MG63 (cell line): ENCODE results near the gene PDPN. TPM values are rescaled to one million over a fixed set of nuclear protein-coding genes. Genes with fewer than 3 reads are reported as not detected.
A peak's percentile ranks its signal among the peaks of the same experiment; 100 is the strongest.

Experiments used
- DNase-seq: peaks from one replicate; pipeline ENCODE4 v3.0.0-alpha.2; 2020
- H3K27me3 ChIP-seq: fragments of 250-450 bp; sonication (Bioruptor Pico); 2 replicates; pipeline ENCODE4 v1.5.1; 2020; ENCODE audit warnings: mild to moderate bottlenecking, moderate library complexity
- H3K36me3 ChIP-seq: fragments of 250-450 bp; sonication (Bioruptor Pico); 2 replicates; pipeline ENCODE4 v1.5.1; 2020; ENCODE audit warnings: mild to moderate bottlenecking, moderate library complexity
- H3K4me3 ChIP-seq: fragments of 250-450 bp; sonication (Bioruptor Pico); 2 replicates; pipeline ENCODE4 v1.5.1; 2020; ENCODE audit warnings: mild to moderate bottlenecking, moderate library complexity
- H3K9me3 ChIP-seq: fragments of 250-450 bp; sonication (Bioruptor Pico); 2 replicates; pipeline ENCODE4 v1.5.1; 2020; ENCODE audit warnings: mild to moderate bottlenecking, moderate library complexity
- total RNA-seq: library from RNA; depleted of rRNA; stranded (reverse); fragments of >200 nt; shearing (Covaris generic); gene quantifications from 2 replicates; pipeline ENCODE4 v1.2.3, GENCODE V29; 2014; ENCODE audit warnings: low replicate concordance

The PDPN gene
- total RNA-seq, 1 experiment from 2014 or later: 29.0 TPM

DNA sequence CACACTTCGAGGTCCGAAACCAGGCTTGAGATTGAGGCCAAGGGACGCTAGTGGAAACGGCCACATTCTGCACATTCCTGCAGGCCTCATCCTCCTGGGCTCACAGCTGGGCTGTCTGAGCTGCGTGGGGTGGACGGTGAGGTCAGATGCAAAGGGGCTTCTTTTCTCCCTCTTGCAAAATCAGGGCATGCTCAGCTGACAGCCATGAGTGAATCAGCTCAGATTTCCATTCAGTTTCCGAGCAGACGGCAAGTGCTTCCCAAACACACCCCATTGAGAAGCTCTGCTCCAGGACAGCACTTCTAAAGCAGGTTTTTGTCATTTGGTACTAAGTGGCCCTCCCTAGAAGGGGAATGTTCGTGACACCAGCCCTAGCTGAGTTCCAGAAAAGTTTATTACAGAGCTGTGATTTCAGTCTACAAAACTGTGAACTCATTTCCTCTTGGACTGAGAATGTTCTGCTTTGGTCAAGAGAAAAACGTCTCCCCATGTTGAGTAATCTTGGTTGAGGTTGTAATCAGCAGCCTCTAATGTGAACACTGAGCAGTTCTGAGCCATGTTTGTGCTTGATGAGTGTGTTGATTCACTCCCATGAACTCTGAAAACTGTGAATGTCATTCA lies 10.0 kb downstream of the PDPN start:
- H3K9me3 ChIP-seq: no peaks in the 10 kb centered on the region
- H3K27me3 ChIP-seq: no peaks in the 10 kb centered on the region
- peak; percentile 88 for DNase-seq
- no peak overlapping the region for H3K4me3 ChIP-seq
- H3K36me3 ChIP-seq: peaks cover 54% of the 10 kb centered on the region

DNA sequence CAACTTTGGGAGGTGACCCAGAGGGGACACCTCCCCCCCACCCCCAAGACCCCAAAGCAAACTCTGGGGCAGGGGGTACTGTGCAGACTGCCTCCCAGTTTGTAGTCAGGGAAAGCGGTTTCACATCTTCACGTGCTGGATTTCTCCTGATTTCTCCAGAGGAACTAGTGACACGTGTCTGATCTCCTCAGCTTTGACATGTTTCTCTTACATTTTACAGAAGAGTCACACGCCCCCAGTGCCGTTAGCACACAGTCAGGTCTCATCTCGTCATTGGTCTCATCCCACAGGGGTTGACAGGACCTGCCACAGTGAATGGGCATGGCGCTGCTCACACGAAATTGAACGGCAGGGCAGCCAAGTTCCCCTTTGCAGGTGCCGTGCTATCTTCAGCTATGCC lies 11.8 kb downstream of the PDPN start:
- Histone ChIP-seq H3K27me3 (no peaks in the 10 kb centered on the region), H3K4me3 (no peak overlapping the region), H3K9me3 (no peaks in the 10 kb centered on the region), H3K36me3 (peaks cover 45% of the 10 kb centered on the region)
- no peak for DNase-seq

DNA sequence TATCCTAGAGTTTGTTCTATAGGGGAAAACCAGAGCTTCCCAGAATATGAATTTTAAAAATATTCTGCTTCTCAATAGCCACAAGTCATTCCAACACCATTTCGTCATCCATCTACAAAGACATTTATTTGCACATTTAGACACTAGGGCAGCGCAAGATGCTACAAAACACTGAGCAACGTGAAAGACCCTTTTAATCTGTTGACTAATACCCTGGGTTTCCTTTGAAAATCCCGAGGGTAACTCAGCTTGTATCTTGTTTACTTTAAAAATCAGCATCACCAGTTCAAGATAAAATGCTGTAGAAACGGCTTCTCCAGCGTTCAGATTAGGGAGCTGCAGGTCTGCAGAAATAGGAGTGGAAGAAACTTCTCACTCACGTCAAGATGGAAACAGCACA lies 13.5 kb downstream of the PDPN start:
- Histone ChIP-seq H3K36me3 (peaks cover 42% of the 10 kb centered on the region), H3K9me3 (no peaks in the 10 kb centered on the region), H3K4me3 (no peak overlapping the region), H3K27me3 (no peaks in the 10 kb centered on the region)
- no peak for DNase-seq

DNA sequence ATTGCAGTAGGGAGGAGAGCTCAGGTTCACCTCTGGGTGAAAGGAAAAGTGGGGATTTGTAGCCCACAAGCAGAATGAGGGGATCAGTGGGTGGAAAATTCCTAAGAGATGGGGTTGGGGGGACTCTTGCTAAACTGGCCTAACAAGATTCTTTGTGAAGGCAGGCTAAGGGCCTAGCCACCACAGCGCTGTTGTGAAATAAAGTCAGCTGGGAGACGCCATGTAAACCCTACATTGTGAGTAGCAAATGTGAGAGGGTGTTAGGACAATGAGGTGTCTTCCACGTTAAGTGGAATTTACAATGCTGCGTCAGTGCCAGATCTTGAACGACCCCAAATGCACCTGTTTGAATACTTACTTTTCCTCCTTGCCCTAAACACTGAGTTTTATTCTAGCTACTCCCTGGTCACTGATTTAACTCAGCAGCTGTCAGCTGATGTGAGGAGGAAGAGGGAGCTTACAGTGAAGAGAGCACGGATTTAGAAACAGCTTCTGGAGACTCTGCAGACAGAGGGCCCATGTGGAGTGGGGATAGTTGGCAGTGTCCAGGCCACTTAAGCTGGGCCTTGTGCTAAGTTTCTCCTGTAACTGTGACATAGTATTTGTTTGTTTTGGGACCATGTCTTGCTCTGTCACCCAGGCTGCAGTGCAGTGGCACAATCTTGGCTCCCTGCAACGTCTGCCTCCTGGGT lies 17.3 kb downstream of the PDPN start:
- Histone ChIP-seq H3K9me3 (no peaks in the 10 kb centered on the region), H3K36me3 (peaks cover 32% of the 10 kb centered on the region), H3K4me3 (no peak overlapping the region), H3K27me3 (no peaks in the 10 kb centered on the region)
- no peak for DNase-seq

DNA sequence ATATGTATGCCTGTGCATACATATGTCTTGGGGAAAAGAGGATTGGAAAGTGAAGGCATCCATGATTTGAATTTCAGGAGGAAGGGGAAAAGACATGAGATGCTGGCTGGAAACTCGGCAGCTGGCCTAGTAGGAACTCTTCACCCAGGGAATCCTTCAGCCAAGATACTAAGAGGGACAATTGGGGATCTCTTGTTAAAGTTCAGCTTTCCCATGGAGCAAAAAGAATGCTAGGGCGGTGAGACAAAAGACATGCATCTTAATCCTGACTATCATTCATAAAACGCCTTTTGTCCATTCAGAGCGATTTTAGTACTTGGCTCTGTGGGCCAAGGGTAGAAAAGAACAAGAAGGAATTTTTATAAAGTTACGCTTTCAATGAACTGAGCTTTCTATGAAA lies 20.5 kb downstream of the PDPN start:
- H3K9me3 ChIP-seq: no peaks in the 10 kb centered on the region
- H3K27me3 ChIP-seq: no peaks in the 10 kb centered on the region
- no peak for DNase-seq
- no peak overlapping the region for H3K4me3 ChIP-seq
- peaks cover 43% of the 10 kb centered on the region for H3K36me3 ChIP-seq

DNA sequence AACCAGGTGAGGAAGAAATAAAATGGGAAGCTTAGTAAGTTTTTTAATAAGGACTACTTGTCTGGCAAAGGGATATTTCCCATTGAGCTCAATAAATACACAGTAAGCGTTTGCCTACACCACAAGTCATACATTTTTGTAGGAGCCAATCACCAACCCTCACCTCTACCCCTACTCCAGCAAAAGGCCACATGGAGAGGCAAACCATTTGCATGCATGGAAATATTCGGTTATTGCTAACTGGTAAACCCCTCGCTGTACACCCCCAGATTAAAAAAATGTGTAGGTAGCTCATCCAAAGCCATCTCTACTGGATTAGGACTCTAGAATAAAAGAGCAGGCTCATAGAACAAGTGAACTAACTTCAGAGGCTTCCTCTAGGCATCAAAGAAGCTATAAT lies 21.1 kb downstream of the PDPN start:
- DNase-seq: no peak
- peaks cover 49% of the 10 kb centered on the region for H3K36me3 ChIP-seq
- no peaks in the 10 kb centered on the region for H3K27me3 ChIP-seq
- no peak overlapping the region for H3K4me3 ChIP-seq
- no peaks in the 10 kb centered on the region for H3K9me3 ChIP-seq

GRCh38 chr1:13605159-13605558 lies 21.5 kb downstream of the PDPN start:
- DNase-seq: peak; percentile 85
- Histone ChIP-seq H3K4me3 (no peak overlapping the region), H3K27me3 (no peaks in the 10 kb centered on the region), H3K36me3 (peaks cover 53% of the 10 kb centered on the region), H3K9me3 (no peaks in the 10 kb centered on the region)

DNA sequence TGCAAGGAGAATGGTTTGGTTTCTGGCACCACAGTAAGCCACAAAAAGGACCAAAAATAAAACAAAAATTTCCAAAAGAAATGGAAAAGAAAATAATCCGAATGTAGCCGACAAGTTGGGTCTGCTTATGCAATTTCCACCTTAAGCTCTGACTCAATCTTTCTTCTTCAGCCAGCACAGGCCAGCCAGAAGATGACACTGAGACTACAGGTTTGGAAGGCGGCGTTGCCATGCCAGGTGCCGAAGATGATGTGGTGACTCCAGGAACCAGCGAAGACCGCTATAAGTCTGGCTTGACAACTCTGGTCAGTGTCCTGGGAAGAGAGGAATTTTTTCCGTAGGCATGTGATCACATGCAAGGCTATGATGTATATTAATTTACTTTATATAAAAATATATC lies 23.4 kb downstream of the PDPN start:
- Histone ChIP-seq H3K4me3 (no peak overlapping the region), H3K36me3 (peaks cover 55% of the 10 kb centered on the region), H3K9me3 (no peaks in the 10 kb centered on the region), H3K27me3 (no peaks in the 10 kb centered on the region)
- DNase-seq: no peak

DNA sequence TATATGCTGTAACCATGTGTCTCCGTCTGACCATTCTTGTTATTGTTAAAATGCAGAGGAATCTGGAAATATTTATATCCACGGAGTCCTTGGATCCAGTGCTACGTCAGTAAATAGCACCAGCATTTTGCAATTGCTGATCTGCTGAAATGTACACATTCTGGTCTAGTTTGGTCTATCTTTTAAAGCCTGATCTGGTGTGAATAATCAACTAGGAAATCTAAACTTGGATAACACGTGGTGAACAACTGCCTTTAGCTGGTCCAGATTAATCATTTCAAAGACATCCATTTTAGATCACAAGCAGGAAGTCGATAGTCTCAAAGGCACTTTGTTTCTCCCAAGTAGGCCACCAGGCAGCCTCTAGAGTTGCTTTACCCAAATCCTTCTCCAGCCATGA lies 32.6 kb downstream of the PDPN start:
- H3K27me3 ChIP-seq: no peaks in the 10 kb centered on the region
- H3K9me3 ChIP-seq: no peaks in the 10 kb centered on the region
- no peak for DNase-seq
- H3K36me3 ChIP-seq: peaks cover 48% of the 10 kb centered on the region
- H3K4me3 ChIP-seq: no peak overlapping the region

DNA sequence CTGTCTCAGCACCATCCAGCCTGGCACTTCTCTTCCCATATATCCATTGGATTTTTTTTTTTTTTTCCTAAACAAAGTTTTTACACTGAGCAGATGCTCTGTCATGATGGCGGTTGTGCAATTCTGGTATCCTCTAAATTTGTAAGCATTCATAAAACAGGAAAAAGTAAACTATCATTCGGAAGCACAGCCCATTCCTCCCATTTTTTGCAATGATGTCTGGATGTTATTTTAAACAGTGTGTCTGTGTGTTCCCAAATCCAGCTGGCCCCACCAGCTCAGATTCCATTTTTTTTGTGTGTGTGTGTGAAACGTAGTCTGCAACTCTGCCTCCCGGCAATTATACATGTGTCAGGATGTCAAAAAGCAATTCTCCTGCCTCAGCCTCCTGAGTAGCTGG lies 33.5 kb downstream of the PDPN start:
- H3K36me3 ChIP-seq: peaks cover 41% of the 10 kb centered on the region

DNA sequence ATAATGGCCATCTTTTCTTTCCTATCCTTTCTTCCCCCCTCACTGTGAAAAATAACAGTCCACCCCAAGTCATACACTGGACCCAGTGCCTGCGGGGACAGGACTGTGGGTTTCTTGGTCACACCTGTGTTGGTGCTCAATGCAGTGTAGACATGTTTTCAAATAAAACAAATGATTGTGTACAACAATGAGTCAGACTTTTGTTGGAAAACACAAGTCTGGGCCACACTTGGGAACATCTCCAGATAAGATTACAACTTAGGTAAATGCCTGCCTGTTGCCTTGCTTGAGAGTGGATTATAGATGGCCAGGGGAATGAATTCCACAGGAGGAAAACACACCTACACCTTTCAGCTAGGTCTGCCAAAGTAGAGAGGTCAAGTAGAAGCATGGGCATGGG lies 34.1 kb downstream of the PDPN start:
- Histone ChIP-seq H3K27me3 (no peaks in the 10 kb centered on the region), H3K4me3 (no peak overlapping the region), H3K36me3 (peaks cover 37% of the 10 kb centered on the region), H3K9me3 (no peaks in the 10 kb centered on the region)
- no peak for DNase-seq

More for the DNA sequence above, 33.5 kb downstream of the PDPN start:
- Histone ChIP-seq H3K27me3 (no peaks in the 10 kb centered on the region), H3K4me3 (no peak overlapping the region), H3K9me3 (no peaks in the 10 kb centered on the region)
- DNase-seq: no peak

DNA sequence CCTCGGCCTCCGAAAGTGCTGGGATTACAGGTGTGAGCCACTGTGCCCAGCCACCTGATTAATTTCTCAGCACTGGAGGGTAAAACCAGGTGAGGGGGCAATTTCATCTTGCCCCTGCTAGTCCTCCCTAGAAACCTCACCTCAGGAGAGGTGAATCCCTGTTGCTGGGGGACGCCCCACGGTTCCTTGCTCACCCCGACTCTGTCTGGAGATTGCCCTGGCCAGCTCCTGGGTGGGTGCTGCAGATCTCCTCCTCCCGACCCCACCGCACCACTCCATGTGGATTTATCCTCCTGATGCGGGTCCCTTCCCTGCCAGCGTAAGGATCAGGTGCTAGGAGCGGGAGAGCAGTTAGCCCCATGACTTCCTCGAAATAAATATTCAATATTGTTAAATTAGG lies 34.9 kb downstream of the PDPN start:
- Histone ChIP-seq H3K9me3 (no peaks in the 10 kb centered on the region), H3K36me3 (peaks cover 35% of the 10 kb centered on the region), H3K27me3 (no peaks in the 10 kb centered on the region), H3K4me3 (no peak overlapping the region)
- DNase-seq: no peak

- Histone ChIP-seq H3K4me3 (no peak overlapping the region), H3K27me3 (no peaks in the 10 kb centered on the region), H3K36me3 (peaks cover 27% of the 10 kb centered on the region), H3K9me3 (no peaks in the 10 kb centered on the region)
- no peak for DNase-seq
Observed at GRCh38 chr1:13619909-13620308, 36.3 kb downstream of the PDPN start.

GRCh38 chr1:13620825-13621224 lies 37.2 kb downstream of the PDPN start:
- Histone ChIP-seq H3K9me3 (no peaks in the 10 kb centered on the region), H3K27me3 (no peaks in the 10 kb centered on the region), H3K4me3 (no peak overlapping the region), H3K36me3 (peaks cover 18% of the 10 kb centered on the region)
- DNase-seq: no peak

DNA sequence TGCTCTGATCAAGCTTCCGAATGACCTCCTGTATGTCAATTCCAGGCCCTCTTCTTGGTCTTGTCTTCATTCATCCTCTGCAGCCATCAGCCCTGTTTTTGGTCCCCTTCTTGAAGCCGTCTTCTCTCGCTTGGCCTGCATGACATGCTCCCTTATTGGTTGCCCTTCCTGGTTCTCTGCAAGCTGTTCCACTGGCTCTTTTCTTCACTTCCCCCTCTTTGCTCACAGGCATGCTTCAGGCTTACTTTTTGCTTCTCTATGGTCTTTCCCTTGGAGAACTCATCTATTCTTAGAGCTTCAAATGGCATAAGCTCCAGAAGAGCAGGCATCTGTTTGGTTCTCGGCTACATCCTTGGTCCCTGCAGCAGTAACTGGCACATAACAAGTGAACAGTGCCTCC lies 38.8 kb downstream of the PDPN start:
- H3K4me3 ChIP-seq: no peak overlapping the region
- peaks cover 5% of the 10 kb centered on the region for H3K36me3 ChIP-seq
- DNase-seq: no peak
- no peaks in the 10 kb centered on the region for H3K9me3 ChIP-seq
- no peaks in the 10 kb centered on the region for H3K27me3 ChIP-seq

DNA sequence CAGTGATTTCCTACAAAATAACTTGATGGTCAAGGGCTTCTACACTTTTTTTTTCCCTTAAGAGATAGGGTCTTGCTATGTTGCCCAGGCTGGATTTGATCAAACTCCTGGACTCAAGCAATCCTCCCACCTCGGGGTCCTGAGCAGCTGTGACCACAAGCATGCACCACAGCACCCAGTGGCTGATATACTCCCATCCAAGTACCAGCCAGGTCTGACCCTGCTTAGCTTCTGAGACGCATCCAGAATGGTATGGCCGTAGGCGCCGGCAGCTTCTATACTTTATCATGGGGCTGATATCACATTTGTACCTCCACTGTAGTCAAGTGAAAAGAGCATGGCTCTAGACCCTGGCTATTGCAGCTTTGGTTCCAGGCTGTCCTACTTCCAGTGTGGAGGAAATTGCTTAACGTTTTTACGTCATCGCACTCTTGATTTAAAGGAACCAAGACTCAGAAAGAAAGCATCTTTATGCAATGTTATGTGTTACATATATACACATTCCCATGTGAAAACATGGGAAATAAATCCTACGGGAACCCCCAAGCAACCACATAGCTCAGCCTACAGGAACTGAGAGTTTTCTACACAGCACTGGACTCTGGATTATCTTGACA lies 39.5 kb downstream of the PDPN start:
- no peak for DNase-seq
- H3K27me3 ChIP-seq: no peaks in the 10 kb centered on the region
- no peak overlapping the region for H3K4me3 ChIP-seq
- H3K9me3 ChIP-seq: no peaks in the 10 kb centered on the region
- no peaks in the 10 kb centered on the region for H3K36me3 ChIP-seq

DNA sequence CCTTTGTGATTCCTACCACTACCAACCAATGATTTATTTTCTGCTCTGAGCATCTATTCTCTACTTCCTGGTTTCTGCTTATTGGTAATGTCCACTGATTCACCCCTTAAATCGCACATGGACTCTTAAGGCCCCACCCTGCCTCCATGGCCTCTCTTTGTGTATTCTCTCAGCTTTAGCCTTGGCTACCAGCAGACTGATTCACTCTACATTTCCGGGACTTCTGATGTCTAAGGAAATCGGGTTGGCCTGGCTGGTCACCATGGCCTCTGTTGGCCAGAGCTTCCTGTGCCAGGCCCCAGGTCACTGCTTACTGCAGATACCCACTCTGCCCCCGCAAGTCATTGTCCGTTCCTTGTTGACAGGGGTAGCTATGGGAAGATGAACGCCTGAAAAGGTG lies 40.9 kb downstream of the PDPN start:
- Histone ChIP-seq H3K4me3 (no peak overlapping the region), H3K36me3 (no peaks in the 10 kb centered on the region), H3K9me3 (no peaks in the 10 kb centered on the region), H3K27me3 (no peaks in the 10 kb centered on the region)
- DNase-seq: peak; percentile 23

DNA sequence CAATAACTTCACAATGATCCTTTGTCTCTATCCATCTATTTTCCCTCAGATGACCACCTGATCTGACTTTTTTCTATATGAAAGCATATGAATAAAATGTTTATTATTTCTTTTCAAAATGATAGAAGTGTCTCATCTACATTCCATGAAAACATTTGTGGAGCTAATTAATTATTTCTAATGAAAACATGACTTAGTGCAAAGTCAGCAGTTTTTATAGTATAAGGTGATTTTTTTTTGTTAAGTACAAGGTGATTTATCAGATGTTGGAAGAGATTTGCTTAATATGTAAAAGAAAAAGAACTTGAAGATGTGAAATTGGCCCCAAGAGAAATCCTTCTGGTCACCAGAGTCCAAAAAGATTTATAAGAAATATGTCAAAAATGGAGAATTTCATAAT lies 43.5 kb downstream of the PDPN start:
- no peaks in the 10 kb centered on the region for H3K27me3 ChIP-seq

More for the DNA sequence above, 43.5 kb downstream of the PDPN start:
- Histone ChIP-seq H3K36me3 (no peaks in the 10 kb centered on the region), H3K4me3 (no peak overlapping the region), H3K9me3 (no peaks in the 10 kb centered on the region)
- no peak for DNase-seq
